AG20443 (cell line): ENCODE data around the gene KCNB1.
A peak's percentile ranks its signal among the peaks of the same experiment; 100 is the strongest.

Experiments used
- DNase-seq: peaks from one replicate; pipeline ENCODE4 v3.0.0; 2012; ENCODE audit warnings: low spot score, mixed read lengths

The KCNB1 gene

DNA sequence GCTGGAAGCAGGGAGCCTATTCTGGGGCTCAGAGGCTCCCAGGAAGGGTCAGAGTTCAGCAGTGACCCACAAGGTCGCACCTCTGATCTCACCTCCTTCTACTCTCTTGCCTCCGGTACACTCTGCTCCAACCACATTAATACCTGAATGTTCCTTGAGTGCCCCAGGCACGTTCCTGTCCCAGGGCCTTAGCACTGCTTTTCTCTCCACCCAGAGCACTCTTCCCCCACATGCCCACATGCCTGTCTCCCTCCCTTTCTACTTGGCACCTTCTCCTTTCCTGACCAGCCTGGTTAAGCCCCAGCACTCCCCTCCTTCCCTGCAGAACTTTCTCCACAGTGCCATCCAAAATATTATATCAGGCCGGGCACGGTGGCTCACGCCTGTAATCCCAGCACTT is 13.4 kb downstream of the KCNB1 start:
- no peak for DNase-seq

DNA sequence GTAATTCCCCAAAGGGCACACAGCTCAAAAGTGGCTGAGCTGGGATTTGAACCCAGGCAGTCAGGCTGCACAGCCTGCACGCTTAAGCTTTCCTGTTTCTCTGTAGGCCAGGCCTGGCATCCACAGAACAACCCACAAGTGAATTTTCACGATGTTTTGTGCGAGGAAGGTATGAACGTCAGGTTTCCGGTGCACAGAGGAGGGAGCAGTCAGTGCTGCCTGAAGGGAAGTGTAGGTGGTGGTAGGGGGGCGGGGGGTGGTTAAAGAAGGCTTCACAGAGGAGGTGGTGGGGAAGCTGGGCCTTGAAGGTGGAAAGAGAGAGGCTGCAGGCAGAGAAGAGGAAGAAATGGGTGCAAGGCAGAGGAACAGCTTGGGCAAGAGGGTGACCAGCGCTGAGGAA is 14.1 kb downstream of the KCNB1 start:
- no peak for DNase-seq

DNA sequence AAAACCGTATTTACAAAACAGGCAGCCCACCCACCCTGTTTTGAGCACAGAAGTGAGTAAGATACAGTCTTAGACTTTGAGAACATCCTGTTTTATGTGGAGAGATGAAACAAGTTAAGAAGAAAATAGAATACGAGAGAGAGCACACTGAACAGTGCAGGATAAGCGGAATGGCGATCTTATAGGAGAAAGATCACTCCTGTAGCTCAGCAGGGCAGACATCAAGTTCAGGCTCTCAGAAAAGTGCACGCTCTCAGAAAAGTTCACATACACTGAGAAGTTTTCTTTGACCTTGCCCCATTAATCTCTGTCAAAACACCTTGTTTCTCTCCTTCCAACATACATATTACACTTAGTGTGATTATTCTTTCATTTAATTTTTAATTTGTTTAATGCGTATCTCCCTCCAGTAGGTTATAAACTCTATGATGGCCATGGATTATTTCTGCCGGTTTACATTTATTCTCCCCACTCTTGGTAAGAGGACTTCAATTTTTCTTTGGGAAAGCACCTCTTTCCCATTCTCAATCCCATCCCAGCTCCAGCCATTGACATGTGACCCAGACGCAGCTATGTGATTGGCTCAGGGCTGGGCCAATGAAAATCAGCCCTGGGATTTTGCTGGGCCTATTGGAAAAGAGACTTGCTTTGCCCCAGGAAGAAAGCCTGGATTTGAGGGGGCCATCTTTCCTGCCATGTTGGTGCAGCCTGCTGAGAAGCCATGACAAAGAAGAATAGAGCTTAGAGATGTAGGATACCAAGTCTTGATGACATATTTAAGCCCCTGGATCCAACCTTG is 16.2 kb downstream of the KCNB1 start:
- no peak for DNase-seq

- DNase-seq: no peak
Observed at GRCh38 chr20:49464556-49464955, 17.9 kb downstream of the KCNB1 start.

DNA sequence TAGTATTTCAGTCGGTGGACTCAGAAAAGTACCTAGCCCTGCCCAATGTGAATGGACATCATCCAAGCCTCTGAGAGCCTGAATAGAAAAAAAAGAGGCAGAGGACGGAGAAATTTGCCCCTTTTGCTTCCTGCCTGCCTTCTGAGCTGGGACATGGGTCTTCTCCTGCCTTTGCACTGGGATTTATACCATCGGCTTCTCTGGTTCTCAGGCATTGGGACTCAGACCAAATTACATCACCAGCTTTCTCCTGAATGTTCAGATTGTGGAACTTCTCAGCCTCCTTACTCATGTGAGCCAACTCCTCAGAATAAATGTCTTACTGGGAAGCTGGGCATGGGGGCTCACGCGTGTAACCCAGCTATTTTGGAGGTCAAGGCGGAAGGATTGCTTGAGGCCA is 19.8 kb downstream of the KCNB1 start:
- DNase-seq: no peak

DNA sequence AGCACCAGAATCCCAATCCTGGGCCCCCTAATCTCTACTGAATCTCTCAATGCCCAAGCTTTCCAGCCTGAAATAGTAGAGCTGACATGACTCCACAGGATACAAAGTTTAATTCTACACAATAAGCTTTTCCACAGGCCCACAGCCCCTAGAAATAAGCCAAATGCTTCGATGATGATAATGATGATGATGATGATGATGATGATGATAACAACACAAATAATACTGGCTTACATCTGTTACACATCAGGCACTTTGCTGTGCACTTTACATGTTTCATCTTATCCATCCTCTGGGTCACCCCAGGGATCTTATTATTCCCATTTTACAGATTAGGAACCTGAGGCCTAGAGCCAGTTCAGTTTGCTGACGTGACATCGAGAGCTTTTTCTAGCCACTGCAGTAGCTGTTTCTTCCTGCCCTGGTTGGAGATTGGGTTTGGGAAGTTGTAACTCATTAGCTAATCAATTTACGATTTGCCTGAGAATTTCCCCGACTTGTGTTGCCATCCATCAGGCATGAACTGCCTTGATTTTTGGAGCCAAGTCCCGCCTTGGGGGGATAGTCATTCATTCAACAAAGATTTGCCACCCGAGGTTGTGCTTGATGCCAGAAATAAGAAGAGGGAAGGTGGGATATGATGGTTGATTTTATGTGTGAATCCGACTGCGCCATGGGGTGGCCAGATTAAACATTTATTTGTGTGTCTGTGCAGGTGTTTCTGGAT is 20.4 kb downstream of the KCNB1 start:
- DNase-seq: no peak

- peak; percentile 30 for DNase-seq
Observed at GRCh38 chr20:49460916-49461315, 21.6 kb downstream of the KCNB1 start.

DNA sequence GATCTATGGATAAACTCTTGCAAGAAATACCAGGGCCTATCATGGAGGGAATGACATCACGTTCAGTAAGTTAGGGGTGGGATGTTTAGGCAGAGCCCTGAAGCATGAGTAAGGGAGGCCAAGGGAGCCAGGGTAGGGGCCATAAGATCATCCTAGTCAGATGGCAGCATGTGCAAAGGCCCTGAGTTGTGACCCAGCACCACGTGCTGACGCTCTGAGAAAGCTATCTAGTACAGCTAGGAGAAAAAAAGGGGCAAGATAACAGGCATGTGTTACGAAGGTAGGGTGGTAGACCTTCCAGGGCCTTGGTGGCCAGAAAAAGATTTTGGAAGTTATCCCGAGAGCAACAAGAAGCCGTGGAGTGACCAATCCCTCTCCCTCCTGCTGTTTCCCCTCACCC is 22.3 kb downstream of the KCNB1 start:
- no peak for DNase-seq

GRCh38 chr20:49459684-49460083 is 22.8 kb downstream of the KCNB1 start:
- DNase-seq: no peak

DNA sequence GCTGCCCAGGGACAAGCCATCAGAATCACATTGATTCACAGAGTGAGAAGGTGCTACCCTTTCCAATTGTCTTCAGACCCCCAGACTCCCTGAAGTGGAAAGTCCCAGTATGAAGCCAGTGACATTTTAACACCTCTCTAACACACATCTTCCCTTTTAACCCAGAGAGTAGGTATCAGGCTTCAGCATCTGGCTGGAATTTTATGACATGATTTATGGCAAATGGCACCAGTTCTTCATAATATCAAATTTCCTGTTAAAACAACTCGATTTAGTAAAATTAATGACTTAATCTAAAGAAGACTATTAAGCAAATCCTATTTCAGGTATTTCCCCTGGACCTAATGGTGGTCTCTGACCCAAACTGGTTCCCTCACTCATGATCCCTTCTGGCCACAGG is 25.0 kb downstream of the KCNB1 start:
- DNase-seq: no peak

- DNase-seq: no peak
Observed at GRCh38 chr20:49456646-49457045, 25.8 kb downstream of the KCNB1 start.

DNA sequence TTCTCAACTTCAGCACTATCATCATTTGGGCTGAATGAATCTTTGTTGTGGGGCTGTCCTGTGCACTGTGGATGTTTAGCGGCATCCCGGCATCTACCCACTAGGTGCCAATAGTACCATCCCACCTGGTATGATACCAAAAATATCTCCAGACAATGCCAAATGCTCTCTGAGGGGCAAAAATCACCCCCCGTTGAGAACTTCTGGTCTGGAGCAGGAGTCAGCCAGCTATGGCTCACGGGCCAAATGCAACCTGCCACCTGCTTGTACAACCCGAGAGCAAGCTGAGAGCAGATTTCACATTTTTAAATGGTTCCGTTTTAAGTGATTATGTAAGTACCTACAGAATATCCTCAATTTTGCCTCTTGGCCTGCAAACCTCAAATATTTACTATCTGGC is 26.8 kb downstream of the KCNB1 start:
- no peak for DNase-seq

- DNase-seq: no peak
Observed at GRCh38 chr20:49452011-49452482, 30.4 kb downstream of the KCNB1 start.

DNA sequence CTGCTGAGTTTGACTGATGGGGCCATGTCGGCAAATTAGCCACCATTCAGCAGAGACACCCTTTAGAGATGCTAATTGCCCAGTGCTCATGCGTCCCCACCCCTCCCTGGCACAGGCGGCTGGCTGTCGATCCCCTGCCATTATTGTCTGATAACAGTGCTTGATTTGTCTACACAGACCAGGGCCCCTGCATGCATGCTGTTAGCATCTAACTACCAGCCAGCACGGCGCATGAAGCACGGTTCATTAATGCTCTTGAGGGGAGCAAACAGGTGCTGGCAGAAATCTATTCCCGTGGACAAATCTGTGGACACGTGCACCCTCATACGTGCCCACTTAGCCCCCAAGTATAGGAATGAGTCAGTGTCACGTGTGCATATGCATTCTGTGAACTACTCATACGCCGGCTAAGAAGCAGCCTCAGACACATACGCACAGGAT is 32.2 kb downstream of the KCNB1 start:
- DNase-seq: no peak

GRCh38 chr20:49448917-49449316 is 33.6 kb downstream of the KCNB1 start:
- DNase-seq: no peak

DNA sequence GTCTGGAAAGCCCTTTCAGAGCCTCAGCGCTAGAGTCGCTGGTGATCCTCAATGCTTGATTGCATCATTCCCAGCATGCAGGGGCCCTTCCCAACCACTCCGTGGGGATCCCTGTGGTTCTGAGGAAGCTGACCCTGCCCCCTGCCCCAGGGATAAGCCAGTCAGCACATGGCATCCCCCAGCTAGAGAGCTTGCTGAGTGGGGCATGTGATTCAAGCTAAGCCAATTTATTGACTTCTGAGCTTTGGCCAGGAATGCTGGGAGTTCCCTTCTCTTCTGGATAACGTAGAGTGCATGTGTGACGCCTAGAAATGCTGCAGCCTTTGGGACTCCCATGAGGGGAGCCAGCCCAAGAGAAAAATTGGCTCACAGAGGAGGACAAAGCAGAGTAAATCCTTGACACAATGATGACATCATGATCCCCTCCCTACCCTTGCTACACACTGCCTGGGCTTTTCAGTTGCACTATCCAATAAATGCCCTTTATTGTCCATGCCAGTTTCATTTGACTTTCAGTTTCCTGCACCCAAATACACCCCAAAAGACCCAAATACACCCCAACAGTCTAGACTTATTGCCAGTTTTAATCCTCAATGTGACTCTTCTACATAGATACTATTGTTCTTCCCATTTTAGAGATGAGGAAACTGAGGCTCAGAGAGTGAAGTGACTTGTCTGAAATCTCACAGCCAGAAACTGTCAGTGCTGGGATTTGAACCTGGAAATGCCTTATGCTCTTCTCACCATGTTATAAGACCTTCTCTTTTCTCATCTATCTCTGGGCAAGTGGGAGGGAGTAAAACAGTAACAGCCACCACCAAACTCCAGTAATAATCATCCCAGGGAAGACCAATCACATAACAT is 34.3 kb downstream of the KCNB1 start:
- peak; percentile 40 for DNase-seq

GRCh38 chr20:49447364-49447763 is 35.1 kb downstream of the KCNB1 start:
- no peak for DNase-seq

DNA sequence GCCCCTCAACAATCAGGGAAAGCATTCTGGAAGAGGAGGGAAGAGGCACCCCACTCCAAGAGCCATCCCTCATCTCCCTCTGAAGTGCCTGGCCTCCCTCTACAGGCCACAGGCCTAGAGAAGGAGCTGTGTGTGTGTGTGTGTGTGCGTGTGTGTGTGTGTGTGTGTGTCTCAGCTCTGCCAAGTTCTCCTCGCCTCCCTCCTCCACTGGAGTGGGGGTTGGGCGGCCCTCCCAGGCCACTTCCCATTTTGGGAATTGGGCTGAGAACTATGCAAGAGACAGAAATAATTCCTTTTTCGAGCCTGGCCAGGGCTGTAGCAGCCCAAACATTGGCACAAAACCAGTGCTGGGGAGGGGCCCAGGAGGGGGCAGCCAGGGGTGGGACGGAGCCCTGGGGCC is 35.7 kb downstream of the KCNB1 start:
- DNase-seq: peak; percentile 42

- no peak for DNase-seq
Observed at GRCh38 chr20:49446080-49446479, 36.4 kb downstream of the KCNB1 start.

DNA sequence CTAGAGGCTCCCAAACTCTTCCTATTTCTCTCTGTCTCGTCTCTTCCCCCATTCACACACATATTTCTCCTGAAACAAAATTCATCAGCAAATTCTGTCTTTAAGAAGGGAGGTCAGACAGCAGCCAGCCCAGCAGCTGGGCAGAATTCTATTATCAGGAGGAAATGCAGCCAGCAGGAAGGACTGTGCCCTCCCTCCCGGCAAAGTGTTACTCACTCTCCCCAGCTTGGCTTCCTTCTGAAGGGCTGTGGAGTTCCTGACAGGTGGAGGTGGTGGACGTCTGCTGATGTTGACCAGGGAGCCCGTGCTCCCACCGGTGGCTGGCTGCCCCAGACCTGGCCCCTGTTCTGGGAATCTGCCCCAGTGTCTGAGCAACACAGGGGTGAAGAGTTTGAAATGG is 37.3 kb downstream of the KCNB1 start:
- DNase-seq: peak; percentile 42

- no peak for DNase-seq
Observed at GRCh38 chr20:49444553-49444990, 37.9 kb downstream of the KCNB1 start.

DNA sequence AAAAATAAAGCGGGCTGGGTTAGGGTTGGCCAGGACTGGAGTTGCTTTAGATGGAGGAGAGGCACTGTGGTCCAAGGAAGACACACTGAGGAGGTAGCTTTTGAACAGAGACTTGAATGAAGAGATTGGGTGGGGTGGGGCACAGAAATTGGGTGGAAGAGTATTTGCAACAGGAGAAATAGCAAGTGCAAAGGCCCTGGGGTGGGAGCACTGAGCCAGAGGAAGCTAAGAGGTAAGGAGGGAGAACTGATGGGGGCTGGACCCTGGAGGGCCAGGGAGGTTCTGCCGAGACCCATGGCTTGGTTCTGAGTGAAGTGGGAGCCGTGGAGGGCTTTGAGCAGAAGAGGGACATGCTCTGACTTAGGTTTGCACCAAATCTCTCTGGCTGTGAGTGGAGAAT is 45.4 kb downstream of the KCNB1 start:
- DNase-seq: no peak
